ENCODE data around the gene SLC18A2.

SLC18A2 gene

GRCh38 chr10:117221156-117221711, 19.7 kb upstream of the SLC18A2 start:
- DNase-seq: no peak
- no peak overlapping the region for H3K27ac ChIP-seq (ENCODE audit: insufficient read depth in 1 of 2, low read depth in 1 of 2, low read length in 2 of 2, poor library complexity in 1 of 2, severe bottlenecking in 2 of 2)
- no peaks in the 10 kb centered on the region for H3K9me3 ChIP-seq (ENCODE audit: control extremely low read depth in 1 of 5, control insufficient read depth in 4 of 5, insufficient read depth in 2 of 5, low read depth in 1 of 5, low read length in 4 of 5)
- ChIA-PET POLR2A (no interaction called here), CTCF (interaction anchor here (7.5 kb wide), 1 partner anchor 96 kb away, joined by 115 read pairs; no protein-coding TSS in a partner anchor)
- H3K36me3 ChIP-seq (ENCODE audit: control insufficient read depth in 4 of 4, insufficient read depth in 4 of 4, low read length in 3 of 4): no peaks in the 10 kb centered on the region
- no peak overlapping the region for H3K4me3 ChIP-seq (ENCODE audit: control insufficient read depth in 1 of 7, extremely low read depth in 1 of 7, insufficient read depth in 4 of 7, low read depth in 2 of 7, low read length in 6 of 7)
- 85% methylated on average over 8 of the region's 10 CpGs for WGBS (ENCODE audit: insufficient coverage)
- H3K27me3 ChIP-seq (replicated peaks in 2 of 5; ENCODE audit: control insufficient read depth in 4 of 5, insufficient read depth in 5 of 5, low read length in 4 of 5): peaks cover 0 to 16% (median 10%) of the 10 kb centered on the region in 5 experiments
- H3K4me1 ChIP-seq (ENCODE audit: control extremely low read depth in 1 of 4, control insufficient read depth in 4 of 4, insufficient read depth in 4 of 4, low read length in 3 of 4): peaks cover 0 to 14% (median 13%) of the 10 kb centered on the region in 4 experiments

- H3K4me1 ChIP-seq (ENCODE audit: control extremely low read depth in 1 of 4, control insufficient read depth in 4 of 4, insufficient read depth in 4 of 4, low read length in 3 of 4): peaks cover 0 to under 1% (median under 1%) of the 10 kb centered on the region in 4 experiments
- ChIA-PET POLR2A (no interaction called here), CTCF (interaction anchor here (0.7 to 8.7 kb wide), 5 partner anchors 24 to 257 kb away, joined by 3 to 148 read pairs (median 3); no protein-coding TSS in a partner anchor)
- no peak overlapping the region for H3K27ac ChIP-seq (ENCODE audit: insufficient read depth in 1 of 2, low read depth in 1 of 2, low read length in 2 of 2, poor library complexity in 1 of 2, severe bottlenecking in 2 of 2)
- H3K4me3 ChIP-seq (ENCODE audit: control insufficient read depth in 1 of 7, extremely low read depth in 1 of 7, insufficient read depth in 4 of 7, low read depth in 2 of 7, low read length in 6 of 7): no peak overlapping the region
- no peaks in the 10 kb centered on the region for H3K36me3 ChIP-seq (ENCODE audit: control insufficient read depth in 4 of 4, insufficient read depth in 4 of 4, low read length in 3 of 4)
- H3K27me3 ChIP-seq (replicated peaks in 2 of 5; ENCODE audit: control insufficient read depth in 4 of 5, insufficient read depth in 5 of 5, low read length in 4 of 5): peaks cover 0 to 14% (median 7%) of the 10 kb centered on the region in 5 experiments
- 97% methylated on average over 3 of the region's 5 CpGs for WGBS (ENCODE audit: insufficient coverage)
- H3K9me3 ChIP-seq (ENCODE audit: control extremely low read depth in 1 of 5, control insufficient read depth in 4 of 5, insufficient read depth in 2 of 5, low read depth in 1 of 5, low read length in 4 of 5): no peaks in the 10 kb centered on the region
- DNase-seq: no peak
Observed at GRCh38 chr10:117222552-117222951, 18.4 kb upstream of the SLC18A2 start.

DNA sequence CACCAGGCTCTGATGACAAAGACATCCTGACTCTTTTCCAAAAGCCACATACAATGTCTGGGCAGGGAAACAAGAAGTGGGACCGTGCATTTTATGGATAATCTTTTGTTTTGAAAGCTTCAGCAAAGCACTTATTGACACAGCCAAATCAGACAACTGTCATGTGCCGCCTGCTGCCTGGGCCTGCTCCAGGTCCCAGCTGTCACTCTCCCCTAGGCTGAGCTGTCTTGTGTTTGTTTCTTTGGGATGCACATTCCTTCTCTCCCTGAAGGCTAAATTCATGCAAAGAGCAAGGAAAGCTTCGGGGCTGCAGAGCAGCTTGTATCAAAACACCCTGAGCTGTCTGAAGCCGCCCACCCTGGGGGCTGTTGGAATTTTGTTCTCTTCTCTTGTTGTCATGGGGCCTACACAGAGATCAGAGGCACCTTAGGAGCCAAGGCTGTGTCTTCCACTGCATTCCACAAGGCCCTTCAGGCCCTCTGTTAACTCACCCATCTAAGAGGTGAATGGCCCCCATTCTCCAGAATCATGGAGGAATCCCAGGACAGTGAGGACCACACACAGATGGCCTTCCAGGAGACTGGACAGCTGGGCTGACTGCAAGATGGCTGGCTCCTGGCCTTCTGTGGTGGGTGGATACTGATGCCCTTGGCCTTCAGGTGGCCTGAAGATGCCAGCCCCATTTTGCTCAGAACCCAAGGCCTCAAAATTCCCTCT, 17.8 kb upstream of the SLC18A2 start:
- WGBS (ENCODE audit: insufficient coverage): 96% methylated on average over 3 of the region's 4 CpGs
- Histone ChIP-seq H3K36me3 (ENCODE audit: control insufficient read depth in 4 of 4, insufficient read depth in 4 of 4, low read length in 3 of 4) (no peaks in the 10 kb centered on the region), H3K4me1 (ENCODE audit: control extremely low read depth in 1 of 4, control insufficient read depth in 4 of 4, insufficient read depth in 4 of 4, low read length in 3 of 4) (no peaks in the 10 kb centered on the region), H3K9me3 (ENCODE audit: control extremely low read depth in 1 of 5, control insufficient read depth in 4 of 5, insufficient read depth in 2 of 5, low read depth in 1 of 5, low read length in 4 of 5) (no peaks in the 10 kb centered on the region), H3K4me3 (ENCODE audit: control insufficient read depth in 1 of 7, extremely low read depth in 1 of 7, insufficient read depth in 4 of 7, low read depth in 2 of 7, low read length in 6 of 7) (no peak overlapping the region), H3K27ac (ENCODE audit: insufficient read depth in 1 of 2, low read depth in 1 of 2, low read length in 2 of 2, poor library complexity in 1 of 2, severe bottlenecking in 2 of 2) (no peak overlapping the region), H3K27me3 (replicated peaks in 2 of 5; ENCODE audit: control insufficient read depth in 4 of 5, insufficient read depth in 5 of 5, low read length in 4 of 5) (peaks cover 0 to 14% (median 1%) of the 10 kb centered on the region in 5 experiments)
- POLR2A ChIA-PET: no interaction called here
- no peak for DNase-seq
- CTCF ChIA-PET: interaction anchor here (0.7 to 8.7 kb wide), 10 partner anchors 9 to 257 kb away, joined by 3 to 148 read pairs (median 4); no protein-coding TSS in a partner anchor

GRCh38 chr10:117223693-117224430, 17.1 kb upstream of the SLC18A2 start:
- H3K27me3 ChIP-seq (replicated peaks in 2 of 5; ENCODE audit: control insufficient read depth in 4 of 5, insufficient read depth in 5 of 5, low read length in 4 of 5): peaks cover 0 to 9% (median 0%) of the 10 kb centered on the region in 5 experiments
- H3K27ac ChIP-seq (ENCODE audit: insufficient read depth in 1 of 2, low read depth in 1 of 2, low read length in 2 of 2, poor library complexity in 1 of 2, severe bottlenecking in 2 of 2): no peak overlapping the region
- WGBS (ENCODE audit: insufficient coverage): 99% methylated on average over 7 of the region's 7 CpGs
- ChIA-PET CTCF (interaction anchor here (0.8 to 8.7 kb wide), 9 partner anchors 8 to 256 kb away, joined by 3 to 148 read pairs (median 4); no protein-coding TSS in a partner anchor), POLR2A (no interaction called here)
- no peaks in the 10 kb centered on the region for H3K36me3 ChIP-seq (ENCODE audit: control insufficient read depth in 4 of 4, insufficient read depth in 4 of 4, low read length in 3 of 4)
- H3K9me3 ChIP-seq (ENCODE audit: control extremely low read depth in 1 of 5, control insufficient read depth in 4 of 5, insufficient read depth in 2 of 5, low read depth in 1 of 5, low read length in 4 of 5): no peaks in the 10 kb centered on the region
- DNase-seq: no peak
- no peak overlapping the region for H3K4me3 ChIP-seq (ENCODE audit: control insufficient read depth in 1 of 7, extremely low read depth in 1 of 7, insufficient read depth in 4 of 7, low read depth in 2 of 7, low read length in 6 of 7)
- H3K4me1 ChIP-seq (ENCODE audit: control extremely low read depth in 1 of 4, control insufficient read depth in 4 of 4, insufficient read depth in 4 of 4, low read length in 3 of 4): no peaks in the 10 kb centered on the region

- Histone ChIP-seq H3K4me3 (ENCODE audit: control insufficient read depth in 1 of 7, extremely low read depth in 1 of 7, insufficient read depth in 4 of 7, low read depth in 2 of 7, low read length in 6 of 7) (no peak overlapping the region), H3K27me3 (replicated peaks in 2 of 5; ENCODE audit: control insufficient read depth in 4 of 5, insufficient read depth in 5 of 5, low read length in 4 of 5) (peaks cover 0 to 7% (median 0%) of the 10 kb centered on the region in 5 experiments), H3K36me3 (ENCODE audit: control insufficient read depth in 4 of 4, insufficient read depth in 4 of 4, low read length in 3 of 4) (no peaks in the 10 kb centered on the region), H3K9me3 (ENCODE audit: control extremely low read depth in 1 of 5, control insufficient read depth in 4 of 5, insufficient read depth in 2 of 5, low read depth in 1 of 5, low read length in 4 of 5) (peaks cover 0 to 3% (median 0%) of the 10 kb centered on the region in 5 experiments), H3K27ac (ENCODE audit: insufficient read depth in 1 of 2, low read depth in 1 of 2, low read length in 2 of 2, poor library complexity in 1 of 2, severe bottlenecking in 2 of 2) (no peak overlapping the region), H3K4me1 (ENCODE audit: control extremely low read depth in 1 of 4, control insufficient read depth in 4 of 4, insufficient read depth in 4 of 4, low read length in 3 of 4) (no peaks in the 10 kb centered on the region)
- ChIA-PET CTCF (interaction anchor here (1.5 to 8.7 kb wide), 5 partner anchors 8 to 239 kb away, joined by 3 to 148 read pairs (median 5); no protein-coding TSS in a partner anchor), POLR2A (no interaction called here)
- WGBS (ENCODE audit: insufficient coverage): 100% methylated on average over 2 of the region's 3 CpGs
- DNase-seq: no peak
Observed at GRCh38 chr10:117224881-117225280, 16.0 kb upstream of the SLC18A2 start.

DNA sequence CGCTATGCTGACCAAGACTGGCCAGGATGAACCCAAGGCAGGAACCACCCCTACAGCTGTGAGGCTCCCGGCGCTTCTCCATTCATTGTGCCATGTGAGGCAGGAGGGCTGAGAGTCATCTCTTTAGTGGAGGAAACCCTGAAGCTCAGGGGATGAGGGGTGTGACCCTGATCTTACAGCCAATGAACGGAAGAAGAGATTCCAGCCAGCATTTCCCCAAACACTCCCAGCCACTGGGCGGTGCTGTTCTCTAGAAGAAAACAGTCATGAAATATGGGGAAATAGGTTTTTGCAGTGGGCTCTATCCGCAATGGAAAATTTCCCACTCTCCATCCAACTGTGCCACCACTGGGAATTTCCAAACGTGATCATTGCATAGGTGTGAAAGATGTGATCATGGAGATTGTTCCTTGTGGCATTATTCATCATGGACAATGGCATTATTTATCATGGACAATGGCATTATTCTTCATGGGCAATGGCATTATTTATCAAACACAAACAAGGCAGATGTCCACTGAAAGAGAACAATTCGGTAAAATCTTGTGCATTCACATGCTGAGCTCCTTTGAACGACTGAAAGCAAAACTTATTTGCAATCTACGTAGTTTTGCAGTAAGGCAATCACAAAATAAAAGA, 14.0 kb upstream of the SLC18A2 start:
- H3K9me3 ChIP-seq (ENCODE audit: control extremely low read depth in 1 of 5, control insufficient read depth in 4 of 5, insufficient read depth in 2 of 5, low read depth in 1 of 5, low read length in 4 of 5): peaks cover 0 to 3% (median 0%) of the 10 kb centered on the region in 5 experiments
- ChIA-PET POLR2A (interaction anchor here (0.6 kb wide), 1 partner anchor 762 kb away, joined by 4 read pairs; no protein-coding TSS in a partner anchor), CTCF (interaction anchor here (0.6 to 8.7 kb wide), 25 partner anchors 9 to 1184 kb away, joined by 3 to 148 read pairs (median 5); no protein-coding TSS in a partner anchor)
- H3K4me1 ChIP-seq (ENCODE audit: control extremely low read depth in 1 of 4, control insufficient read depth in 4 of 4, insufficient read depth in 4 of 4, low read length in 3 of 4): no peaks in the 10 kb centered on the region
- WGBS (ENCODE audit: insufficient coverage): 7% methylated on average over 3 of the region's 10 CpGs
- H3K27ac ChIP-seq (ENCODE audit: insufficient read depth in 1 of 2, low read depth in 1 of 2, low read length in 2 of 2, poor library complexity in 1 of 2, severe bottlenecking in 2 of 2): no peak overlapping the region
- H3K4me3 ChIP-seq (ENCODE audit: control insufficient read depth in 1 of 7, extremely low read depth in 1 of 7, insufficient read depth in 4 of 7, low read depth in 2 of 7, low read length in 6 of 7): no peak overlapping the region
- DNase-seq: peak; percentile 69 to 83 (median 79)
- peaks cover 0 to 3% (median 0%) of the 10 kb centered on the region in 5 experiments for H3K27me3 ChIP-seq (replicated peaks in 2 of 5; ENCODE audit: control insufficient read depth in 4 of 5, insufficient read depth in 5 of 5, low read length in 4 of 5)
- no peaks in the 10 kb centered on the region for H3K36me3 ChIP-seq (ENCODE audit: control insufficient read depth in 4 of 4, insufficient read depth in 4 of 4, low read length in 3 of 4)

Data from common myeloid progenitor, CD34-positive (primary cell).